ENCODE results near the gene POU6F1.

DNA sequence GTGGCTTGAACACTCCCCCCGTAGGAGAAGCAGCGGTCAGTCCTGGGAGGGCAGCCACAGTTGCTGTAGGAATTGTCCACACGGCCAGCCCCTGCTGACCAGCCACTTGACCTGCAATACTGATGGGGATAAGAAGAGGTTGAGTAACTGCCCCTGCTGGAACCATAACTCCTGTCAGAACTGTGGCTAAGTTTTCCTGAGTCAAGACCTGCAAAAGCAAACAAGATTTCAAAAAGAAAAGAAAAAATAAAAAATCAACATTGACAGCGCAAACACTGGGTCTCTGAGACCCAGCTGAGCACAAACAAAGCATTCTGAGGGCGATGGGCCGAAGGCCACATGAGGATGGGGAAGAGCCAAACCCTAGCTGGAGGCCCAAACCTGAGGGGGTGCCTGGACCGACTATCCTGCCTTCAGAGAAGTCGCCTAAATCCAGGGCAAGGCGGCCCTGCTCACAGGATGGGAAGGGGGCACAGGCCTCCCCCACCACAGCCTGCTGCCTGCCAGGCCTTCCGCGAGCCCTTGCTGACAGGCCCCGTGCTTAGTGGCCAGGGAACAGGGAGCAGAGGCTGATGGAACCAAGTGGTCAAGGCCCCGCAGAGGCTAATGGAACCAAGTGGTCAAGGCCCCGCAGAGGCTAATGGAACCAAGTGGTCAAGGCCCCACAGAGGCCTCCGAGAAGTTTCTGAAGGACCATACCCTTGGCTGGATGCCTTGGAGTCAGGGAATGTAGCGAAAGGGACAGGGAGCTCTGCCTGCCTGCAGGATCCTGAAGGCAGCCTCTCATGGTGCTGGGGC lies 19.1 kb downstream of the POU6F1 start:
- no peak for TF ChIP-seq POLR2A (IDR thresholded peaks at IDR 0.05)
- TF ChIP-seq, protein P1, sequence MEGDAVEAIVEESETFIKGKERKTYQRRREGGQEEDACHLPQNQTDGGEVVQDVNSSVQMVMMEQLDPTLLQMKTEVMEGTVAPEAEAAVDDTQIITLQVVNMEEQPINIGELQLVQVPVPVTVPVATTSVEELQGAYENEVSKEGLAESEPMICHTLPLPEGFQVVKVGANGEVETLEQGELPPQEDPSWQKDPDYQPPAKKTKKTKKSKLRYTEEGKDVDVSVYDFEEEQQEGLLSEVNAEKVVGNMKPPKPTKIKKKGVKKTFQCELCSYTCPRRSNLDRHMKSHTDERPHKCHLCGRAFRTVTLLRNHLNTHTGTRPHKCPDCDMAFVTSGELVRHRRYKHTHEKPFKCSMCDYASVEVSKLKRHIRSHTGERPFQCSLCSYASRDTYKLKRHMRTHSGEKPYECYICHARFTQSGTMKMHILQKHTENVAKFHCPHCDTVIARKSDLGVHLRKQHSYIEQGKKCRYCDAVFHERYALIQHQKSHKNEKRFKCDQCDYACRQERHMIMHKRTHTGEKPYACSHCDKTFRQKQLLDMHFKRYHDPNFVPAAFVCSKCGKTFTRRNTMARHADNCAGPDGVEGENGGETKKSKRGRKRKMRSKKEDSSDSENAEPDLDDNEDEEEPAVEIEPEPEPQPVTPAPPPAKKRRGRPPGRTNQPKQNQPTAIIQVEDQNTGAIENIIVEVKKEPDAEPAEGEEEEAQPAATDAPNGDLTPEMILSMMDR (IDR thresholded peaks at IDR 0.05), result no peak
